Fibroblast of the aortic adventitia (primary cell): Measurements from ENCODE around the gene TPCN1. TPM values are rescaled to one million over a fixed set of nuclear protein-coding genes. Genes with fewer than 3 reads are reported as not detected.

ENCODE experiments used
- DNase-seq: peaks from one replicate; pipeline ENCODE4 v3.0.0-alpha.2; 2010; ENCODE audit warnings: low read depth
- H3K4me3 ChIP-seq: 2 replicates; pipeline ENCODE4 v1.5.1; 2011; ENCODE audit warnings: low read depth, mild to moderate bottlenecking, control low read depth, low read length, moderate library complexity
- CTCF ChIP-seq: IDR thresholded peaks from 2 replicates; pipeline ENCODE4 v1.5.1; 2011; ENCODE audit warnings: mild to moderate bottlenecking, low read length, control low read depth, inconsistent platforms; ENCODE audit not compliant: insufficient read depth
- small RNA-seq: library from RNA; depleted of rRNA; stranded (forward); fragments of <200 nt; gene quantifications from one replicate; pipeline ENCODE3, GENCODE V24; 2012
- total RNA-seq: library from RNA; depleted of rRNA; stranded (reverse); fragments of >200 nt; gene quantifications from 2 replicates; pipeline ENCODE4 v1.2.3, GENCODE V29; 2012; ENCODE audit warnings: low replicate concordance

Gene TPCN1
- total RNA-seq, 1 donor: 20.4 TPM

- no peak overlapping the region for H3K4me3 ChIP-seq
- TF ChIP-seq CTCF: no peak
- DNase-seq: no peak
Measured at GRCh38 chr12:113341535-113341934, 120.3 kb downstream of the TPCN1 start.

- no peak for TF ChIP-seq CTCF
- no peak overlapping the region for H3K4me3 ChIP-seq
- no peak for DNase-seq
Measured at GRCh38 chr12:113345318-113345717, 124.1 kb downstream of the TPCN1 start.

- DNase-seq: no peak
- H3K4me3 ChIP-seq: no peak overlapping the region
- TF ChIP-seq CTCF: no peak
Measured at GRCh38 chr12:113346353-113346752, 125.1 kb downstream of the TPCN1 start.

- no peak for DNase-seq
- no peak for TF ChIP-seq CTCF
- H3K4me3 ChIP-seq: no peak overlapping the region
Measured at GRCh38 chr12:113347107-113347506, 125.8 kb downstream of the TPCN1 start.

GRCh38 chr12:113347892-113348291 lies 126.6 kb downstream of the TPCN1 start:
- TF ChIP-seq CTCF: no peak
- DNase-seq: no peak
- H3K4me3 ChIP-seq: no peak overlapping the region

Small RNA genes lying within 50 kb of the gene (small RNA-seq; reads per million reads assigned to genes)
- gene MIR6762 (not detected), gene RF00019 (not detected)

Other genes with a start within 250 kb of the TPCN1 start
- 2.0 and 3.7 TPM in 2 replicates for gene OAS2, start 242.9 kb upstream of the TPCN1 start, total RNA-seq
- 0.16 TPM in 1 of 2 replicates, not detected in the other for gene DTX1, start 164.7 kb upstream of the TPCN1 start, total RNA-seq
- not detected in 2 replicates for gene RASAL1, start 85.7 kb upstream of the TPCN1 start, total RNA-seq
- not detected in 2 replicates for gene CFAP73, start 71.7 kb upstream of the TPCN1 start, total RNA-seq
- 31.2 and 107 TPM in 2 replicates for gene DDX54, start 36.0 kb upstream of the TPCN1 start, total RNA-seq
- 13.5 and 16.3 TPM in 2 replicates for gene RITA1, start 35.7 kb upstream of the TPCN1 start, total RNA-seq
- 11.5 and 30.7 TPM in 2 replicates for gene SLC8B1, start 113.6 kb downstream of the TPCN1 start, total RNA-seq
- 35.1 and 50.9 TPM in 2 replicates for gene PLBD2, start 137.1 kb downstream of the TPCN1 start, total RNA-seq
- gene SDS, start 182.4 kb downstream of the TPCN1 start, total RNA-seq: not detected in 2 replicates
- 1.9 and 5.9 TPM in 2 replicates for gene SDSL, start 200.9 kb downstream of the TPCN1 start, total RNA-seq